ENCODE measurements around the gene PERM1. TPM values are rescaled to one million over a fixed set of nuclear protein-coding genes. Genes with fewer than 3 reads are reported as not detected.

The PERM1 gene
- total RNA-seq, 4 donors from 2014 or later, result 0.22 TPM; not detected in 3

DNA sequence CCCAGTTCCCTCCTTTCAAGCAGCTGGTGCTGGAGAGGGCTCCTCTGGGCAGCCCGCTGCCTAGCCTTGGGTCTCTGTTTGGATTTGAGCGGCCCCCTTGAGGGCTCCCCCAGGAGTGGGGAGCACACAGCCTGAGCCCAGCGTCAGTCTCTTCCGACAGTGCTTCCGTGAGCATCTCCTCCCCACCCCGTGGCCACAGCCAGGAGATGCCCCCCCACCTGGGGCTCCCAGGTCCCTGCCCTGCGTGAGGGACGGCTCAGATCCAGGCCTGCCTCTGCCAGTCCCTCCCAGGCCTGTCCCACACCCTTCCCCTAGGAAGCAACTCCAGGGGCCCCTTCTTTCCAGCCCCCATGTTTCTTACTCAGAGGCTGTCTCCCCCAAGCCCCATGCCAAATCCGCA lies 54.7 kb downstream of the PERM1 start:
- Histone ChIP-seq H3K4me3 (replicated peaks in 1 of 3) (no peak overlapping the region), H3K36me3 (no peaks in the 10 kb centered on the region), H3K27ac (no peak overlapping the region), H3K27me3 (peaks cover 6% of the 10 kb centered on the region), H3K9me3 (no peaks in the 10 kb centered on the region), H3K4me1 (peaks cover 12 to 28% of the 10 kb centered on the region in 2 donors)
- WGBS, 2 donors, result 51 to 52% methylated on average over 7 to 8 of the region's 9 CpGs
- no peak for TF ChIP-seq CTCF (IDR thresholded peaks at IDR 0.05)
- TF ChIP-seq POLR2A (IDR thresholded peaks at IDR 0.05), result no peak
- intact Hi-C loops (cut with DNase I), result no loop called here
- DNase-seq, result no peak

DNA sequence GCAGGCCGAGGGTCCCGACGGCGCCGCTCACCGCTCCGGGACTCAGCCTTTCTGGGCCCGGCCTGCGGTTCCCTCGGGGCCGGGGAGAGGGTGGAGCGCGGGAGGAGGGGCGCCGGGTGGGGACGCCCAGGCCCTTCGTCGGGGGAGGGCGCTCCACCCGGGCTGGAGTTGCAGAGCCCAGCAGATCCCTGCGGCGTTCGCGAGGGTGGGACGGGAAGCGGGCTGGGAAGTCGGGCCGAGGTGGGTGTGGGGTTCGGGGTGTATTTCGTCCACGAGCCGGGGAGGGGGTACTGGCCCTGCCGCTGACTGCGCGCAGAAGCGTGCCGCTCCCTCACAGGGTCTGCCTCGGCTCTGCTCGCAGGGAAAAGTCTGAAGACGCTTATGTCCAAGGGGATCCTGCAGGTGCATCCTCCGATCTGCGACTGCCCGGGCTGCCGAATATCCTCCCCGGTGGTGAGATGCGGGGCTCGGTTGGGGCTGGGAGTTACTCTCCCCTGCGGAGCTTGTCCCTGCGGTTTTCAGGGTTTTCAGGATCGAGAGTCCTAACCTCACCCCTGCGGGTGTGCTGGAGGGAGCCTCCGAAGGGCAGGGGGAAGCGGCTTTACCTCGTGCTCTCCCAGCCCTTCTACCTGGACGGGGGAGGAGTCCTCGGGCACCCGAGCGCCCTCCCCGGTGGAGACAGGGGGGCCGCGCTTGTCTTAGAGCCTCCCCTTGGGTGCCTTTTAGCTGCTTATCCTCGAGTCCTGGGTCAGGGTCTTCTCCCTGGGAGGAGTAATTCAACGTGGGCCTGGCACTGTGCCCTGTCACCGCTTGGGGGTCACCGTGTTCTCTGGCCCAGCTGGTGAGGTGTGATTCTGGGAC lies 56.1 kb downstream of the PERM1 start:
- 8 to 14% methylated on average over 32 to 35 of the region's 65 CpGs for WGBS, 2 donors
- Histone ChIP-seq H3K4me1 (peaks cover 14 to 34% of the 10 kb centered on the region in 2 donors), H3K9me3 (no peaks in the 10 kb centered on the region), H3K27ac (no peak overlapping the region), H3K4me3 (replicated peaks in 1 of 3) (peak overlapping the region in 1 of 3 donors; percentile 44), H3K36me3 (no peaks in the 10 kb centered on the region), H3K27me3 (peaks cover 6% of the 10 kb centered on the region)
- intact Hi-C loops (cut with DNase I), result no loop called here
- no peak for DNase-seq
- TF ChIP-seq CTCF (IDR thresholded peaks at IDR 0.05), result no peak
- TF ChIP-seq POLR2A (IDR thresholded peaks at IDR 0.05), result no peak

Small RNA genes lying within 50 kb of the gene (small RNA-seq; reads per million reads assigned to genes)
- gene AL645608.3, result not detected

Other genes with a start within 250 kb of the PERM1 start
- 10 to 100 TPM in 1 of 4 donors, 1 to 10 TPM in 3; 4.1 to 11.2 (median 6.3) TPM for gene SAMD11, start 58.2 kb downstream of the PERM1 start, total RNA-seq
- 10 to 100 TPM; 31.9 to 39.8 (median 34.6) TPM for gene NOC2L, start 22.8 kb downstream of the PERM1 start, total RNA-seq
- gene KLHL17, start 21.5 kb downstream of the PERM1 start, total RNA-seq, result 10 to 100 TPM in 2 of 4 donors, 1 to 10 TPM in 2; 3.4 to 10.9 (median 10.3) TPM
- gene PLEKHN1, start 15.6 kb downstream of the PERM1 start, total RNA-seq, result under 1 TPM in 2 of 4 donors, not detected in 2; 0.25 to 0.27 TPM
- gene HES4, start 18.0 kb upstream of the PERM1 start, total RNA-seq, result 10 to 100 TPM in 3 of 4 donors, 1 to 10 TPM in 1; 5.0 to 29.2 (median 18.6) TPM
- 10 to 100 TPM; 18.5 to 57.5 (median 37.8) TPM for gene ISG15, start 31.4 kb upstream of the PERM1 start, total RNA-seq
- gene AGRN, start 38.0 kb upstream of the PERM1 start, total RNA-seq, result 100 to 1,000 TPM in 3 of 4 donors, 10 to 100 TPM in 1; 68.3 to 147 (median 129) TPM
- gene RNF223, start 92.2 kb upstream of the PERM1 start, total RNA-seq, result not detected
- gene C1orf159, start 134.0 kb upstream of the PERM1 start, total RNA-seq, result 10 to 100 TPM; 10.3 to 27.6 (median 19.6) TPM
- gene TTLL10, start 191.8 kb upstream of the PERM1 start, total RNA-seq, result under 1 TPM in 2 of 4 donors, not detected in 2; 0.13 to 0.29 TPM
- gene TNFRSF18, start 224.5 kb upstream of the PERM1 start, total RNA-seq, result under 1 TPM in 2 of 4 donors, not detected in 2; 0.49 to 0.67 TPM
- gene TNFRSF4, start 232.1 kb upstream of the PERM1 start, total RNA-seq, result 1 to 10 TPM; 1.5 to 4.5 (median 3.2) TPM
- gene SDF4, start 249.9 kb upstream of the PERM1 start, total RNA-seq, result 100 to 1,000 TPM; 109 to 144 (median 138) TPM

Data from thyroid gland (tissue), 4 donors.